ENCODE results near the gene C1QTNF1. TPM values are rescaled to one million over a fixed set of nuclear protein-coding genes. Genes with fewer than 3 reads are reported as not detected.

Gene C1QTNF1
- total and polyA plus RNA-seq, 4 donors: 98.8 to 439 (median 259) TPM

- DNase-seq (peak; percentile 44 to 76), ATAC-seq (ENCODE audit: low FRiP score) (no peak)
- Histone ChIP-seq H3K4me3 (ENCODE audit: low read length in 2 of 2) (no peak overlapping the region), H3K36me3 (ENCODE audit: control insufficient read depth in 1 of 2, insufficient read depth in 2 of 2, low read length in 1 of 2) (peaks cover 0 to 2% of the 10 kb centered on the region in 2 donors), H3K9me3 (ENCODE audit: control insufficient read depth, low read length) (no peaks in the 10 kb centered on the region), H3K27me3 (ENCODE audit: control insufficient read depth in 1 of 2, insufficient read depth in 2 of 2, low read length in 1 of 2) (no peaks in the 10 kb centered on the region), H3K4me1 (ENCODE audit: control insufficient read depth in 1 of 2, insufficient read depth in 2 of 2, low read length in 2 of 2) (peaks cover 0 to 3% of the 10 kb centered on the region in 2 donors), H3K27ac (ENCODE audit: low read depth in 1 of 2, low read length in 2 of 2) (no peak overlapping the region)
- intact Hi-C loops (cut with DNase I): no loop called here
- 95 to 96% methylated on average over 26 to 27 of the region's 27 CpGs for WGBS, 2 donors
These were observed 26.7 kb upstream of the C1QTNF1 start for GRCh38 chr17:78997231-78997741.

- H3K27ac ChIP-seq (ENCODE audit: low read depth in 1 of 2, low read length in 2 of 2): no peak overlapping the region
- peak; percentile 50 to 61 for DNase-seq
- WGBS, 2 donors: 40 to 43% methylated on average over 6 of the region's 6 CpGs
These were observed 26.1 kb upstream of the C1QTNF1 start for GRCh38 chr17:78997881-78998280.

GRCh38 chr17:78998311-78999055 is 25.5 kb upstream of the C1QTNF1 start:
- Histone ChIP-seq H3K4me1 (ENCODE audit: control insufficient read depth in 1 of 2, insufficient read depth in 2 of 2, low read length in 2 of 2) (peaks cover 0 to 3% of the 10 kb centered on the region in 2 donors), H3K27me3 (ENCODE audit: control insufficient read depth in 1 of 2, insufficient read depth in 2 of 2, low read length in 1 of 2) (no peaks in the 10 kb centered on the region), H3K36me3 (ENCODE audit: control insufficient read depth in 1 of 2, insufficient read depth in 2 of 2, low read length in 1 of 2) (peaks cover 0 to 2% of the 10 kb centered on the region in 2 donors), H3K4me3 (ENCODE audit: low read length in 2 of 2) (no peak overlapping the region), H3K27ac (ENCODE audit: low read depth in 1 of 2, low read length in 2 of 2) (peak overlapping the region in 1 of 2 donors; percentile 94), H3K9me3 (ENCODE audit: control insufficient read depth, low read length) (no peaks in the 10 kb centered on the region)
- WGBS, 2 donors: 6% methylated on average over 28 of the region's 28 CpGs
- DNase-seq (peak; percentile 88 to 89), ATAC-seq (ENCODE audit: low FRiP score) (peak; percentile 89)
- intact Hi-C loops (cut with DNase I): no loop called here

More at GRCh38 chr17:78997881-78998280, 26.1 kb upstream of the C1QTNF1 start:
- H3K4me1 ChIP-seq (ENCODE audit: control insufficient read depth in 1 of 2, insufficient read depth in 2 of 2, low read length in 2 of 2): peaks cover 0 to 3% of the 10 kb centered on the region in 2 donors
- intact Hi-C loops (cut with DNase I): no loop called here
- H3K27me3 ChIP-seq (ENCODE audit: control insufficient read depth in 1 of 2, insufficient read depth in 2 of 2, low read length in 1 of 2): no peaks in the 10 kb centered on the region
- ATAC-seq (ENCODE audit: low FRiP score): no peak
- no peak overlapping the region for H3K4me3 ChIP-seq (ENCODE audit: low read length in 2 of 2)
- peaks cover 0 to 2% of the 10 kb centered on the region in 2 donors for H3K36me3 ChIP-seq (ENCODE audit: control insufficient read depth in 1 of 2, insufficient read depth in 2 of 2, low read length in 1 of 2)
- H3K9me3 ChIP-seq (ENCODE audit: control insufficient read depth, low read length): no peaks in the 10 kb centered on the region

GRCh38 chr17:78999056-78999768 is 24.8 kb upstream of the C1QTNF1 start:
- intact Hi-C loops (cut with DNase I): no loop called here
- ATAC-seq (ENCODE audit: low FRiP score) (no peak), DNase-seq (peak; percentile 46 to 57)
- Histone ChIP-seq H3K36me3 (ENCODE audit: control insufficient read depth in 1 of 2, insufficient read depth in 2 of 2, low read length in 1 of 2) (peaks cover 0 to 1% of the 10 kb centered on the region in 2 donors), H3K4me1 (ENCODE audit: control insufficient read depth in 1 of 2, insufficient read depth in 2 of 2, low read length in 2 of 2) (peaks cover 0 to 3% of the 10 kb centered on the region in 2 donors), H3K4me3 (ENCODE audit: low read length in 2 of 2) (no peak overlapping the region), H3K9me3 (ENCODE audit: control insufficient read depth, low read length) (no peaks in the 10 kb centered on the region), H3K27ac (ENCODE audit: low read depth in 1 of 2, low read length in 2 of 2) (peak overlapping the region in 1 of 2 donors; percentile 94), H3K27me3 (ENCODE audit: control insufficient read depth in 1 of 2, insufficient read depth in 2 of 2, low read length in 1 of 2) (no peaks in the 10 kb centered on the region)
- 80 to 81% methylated on average over 17 of the region's 17 CpGs for WGBS, 2 donors

- ATAC-seq (ENCODE audit: low FRiP score) (no peak), DNase-seq (peak in 1 of 2 donors; percentile 30)
- Histone ChIP-seq H3K4me1 (ENCODE audit: control insufficient read depth in 1 of 2, insufficient read depth in 2 of 2, low read length in 2 of 2) (peaks cover 0 to 3% of the 10 kb centered on the region in 2 donors), H3K27ac (ENCODE audit: low read depth in 1 of 2, low read length in 2 of 2) (no peak overlapping the region), H3K9me3 (ENCODE audit: control insufficient read depth, low read length) (no peaks in the 10 kb centered on the region), H3K27me3 (ENCODE audit: control insufficient read depth in 1 of 2, insufficient read depth in 2 of 2, low read length in 1 of 2) (no peaks in the 10 kb centered on the region), H3K36me3 (ENCODE audit: control insufficient read depth in 1 of 2, insufficient read depth in 2 of 2, low read length in 1 of 2) (no peaks in the 10 kb centered on the region), H3K4me3 (ENCODE audit: low read length in 2 of 2) (no peak overlapping the region)
- WGBS, 2 donors: 95% methylated on average over 12 of the region's 12 CpGs
- intact Hi-C loops (cut with DNase I): no loop called here
These were observed 24.0 kb upstream of the C1QTNF1 start for GRCh38 chr17:78999947-79000395.

- DNase-seq: peak; percentile 44 to 67
- intact Hi-C loops (cut with DNase I): no loop called here
- Histone ChIP-seq H3K9me3 (ENCODE audit: control insufficient read depth, low read length) (no peaks in the 10 kb centered on the region), H3K36me3 (ENCODE audit: control insufficient read depth in 1 of 2, insufficient read depth in 2 of 2, low read length in 1 of 2) (no peaks in the 10 kb centered on the region), H3K27me3 (ENCODE audit: control insufficient read depth in 1 of 2, insufficient read depth in 2 of 2, low read length in 1 of 2) (no peaks in the 10 kb centered on the region), H3K4me3 (ENCODE audit: low read length in 2 of 2) (no peak overlapping the region), H3K27ac (ENCODE audit: low read depth in 1 of 2, low read length in 2 of 2) (peak overlapping the region in 1 of 2 donors; percentile 15), H3K4me1 (ENCODE audit: control insufficient read depth in 1 of 2, insufficient read depth in 2 of 2, low read length in 2 of 2) (peaks cover 0 to 3% of the 10 kb centered on the region in 2 donors)
- 91 to 94% methylated on average over 25 of the region's 25 CpGs for WGBS, 2 donors
- no peak for ATAC-seq (ENCODE audit: low FRiP score)
These were observed 23.4 kb upstream of the C1QTNF1 start for GRCh38 chr17:79000396-79001189.

GRCh38 chr17:79001190-79002020 is 22.6 kb upstream of the C1QTNF1 start:
- peak; percentile 43 to 73 for DNase-seq
- Histone ChIP-seq H3K27ac (ENCODE audit: low read depth in 1 of 2, low read length in 2 of 2) (no peak overlapping the region), H3K4me1 (ENCODE audit: control insufficient read depth in 1 of 2, insufficient read depth in 2 of 2, low read length in 2 of 2) (peaks cover 0 to 3% of the 10 kb centered on the region in 2 donors), H3K4me3 (ENCODE audit: low read length in 2 of 2) (no peak overlapping the region), H3K9me3 (ENCODE audit: control insufficient read depth, low read length) (no peaks in the 10 kb centered on the region), H3K27me3 (ENCODE audit: control insufficient read depth in 1 of 2, insufficient read depth in 2 of 2, low read length in 1 of 2) (no peaks in the 10 kb centered on the region), H3K36me3 (ENCODE audit: control insufficient read depth in 1 of 2, insufficient read depth in 2 of 2, low read length in 1 of 2) (no peaks in the 10 kb centered on the region)
- intact Hi-C loops (cut with DNase I): no loop called here
- no peak for ATAC-seq (ENCODE audit: low FRiP score)
- WGBS, 2 donors: 88 to 91% methylated on average over 19 of the region's 19 CpGs

All from aorta (tissue), 5 donors.